H1 (cell line): ENCODE data around the gene SH3RF3. TPM values are rescaled to one million over a fixed set of nuclear protein-coding genes. Genes with fewer than 3 reads are reported as not detected.

ENCODE experiments used
- CTCF ChIA-PET: fragments of 300-600 bp; sonication (Branson Sonifier 250); formaldehyde crosslinking; loops from one replicate; lab custom pipeline; 2021; ENCODE audit not compliant: partially characterized antibody; lab: Charles Lee
- POLR2A ChIA-PET: fragments of 300-600 bp; sonication (Branson Sonifier 250); formaldehyde crosslinking; loops from one replicate; lab custom pipeline; 2021; ENCODE audit warnings: inconsistent platforms; ENCODE audit not compliant: partially characterized antibody; lab: Charles Lee
- DNase-seq, 2 experiments: peaks; one replicate each; pipeline versions ENCODE4 v3.0.0 to v3.0.0-alpha.2; 2010 to 2022; ENCODE audit warnings: low spot score in 2 of 2, low read depth in 1 of 2, mixed read lengths in 1 of 2
- FAIRE-seq: peaks from 2 replicates; lab custom pipeline; 2011; peaks lifted over from hg19 to GRCh38; lab: Jason Lieb, UNC
- H2AFZ ChIP-seq: 2 replicates; pipeline ENCODE4 v1.8.1; 2012; ENCODE audit warnings: low read length, inconsistent platforms
- H2AK5ac ChIP-seq: 2 replicates; pipeline ENCODE4 v1.6.1; 2013; ENCODE audit warnings: low read depth, low read length
- H2BK120ac ChIP-seq: replicated peaks from 2 replicates; pipeline ENCODE3; 2013; ENCODE audit warnings: low read depth, low read length, inconsistent platforms
- H2BK12ac ChIP-seq: 2 replicates; pipeline ENCODE4 v1.6.1; 2013; ENCODE audit warnings: low read depth, low read length
- H2BK15ac ChIP-seq: 2 replicates; pipeline ENCODE4 v1.6.1; 2013; ENCODE audit warnings: low read length
- H2BK20ac ChIP-seq: 2 replicates; pipeline ENCODE4 v1.6.1; 2013; ENCODE audit warnings: low read length
- H2BK5ac ChIP-seq: 2 replicates; pipeline ENCODE4 v1.6.1; 2013; ENCODE audit warnings: low read depth, low read length
- H3K14ac ChIP-seq: 2 replicates; pipeline ENCODE4 v1.6.1; 2013; ENCODE audit warnings: inconsistent platforms; ENCODE audit not compliant: insufficient read length
- H3K18ac ChIP-seq: 2 replicates; pipeline ENCODE4 v1.6.1; 2013; ENCODE audit warnings: low read length; ENCODE audit errors: extremely low read depth
- H3K23ac ChIP-seq: 2 replicates; pipeline ENCODE4 v1.6.1; 2013; ENCODE audit warnings: inconsistent platforms; ENCODE audit not compliant: insufficient read length
- H3K23me2 ChIP-seq: 2 replicates; pipeline ENCODE4 v1.6.1; 2013; ENCODE audit warnings: low read depth, low read length
- H3K27ac ChIP-seq: 2 replicates; pipeline ENCODE4 v1.6.1; 2011; ENCODE audit warnings: low read depth, low read length, inconsistent platforms
- H3K27me3 ChIP-seq, 4 experiments: replicated peaks in 1 of 4; 1 replicate in 1 of 4; 2 replicates in 3 of 4; pipeline versions ENCODE4 v1.6.1 to v1.8.1; 2011 to 2013; ENCODE audit warnings: low read length in 3 of 4, mild to moderate bottlenecking in 3 of 4, inconsistent platforms in 2 of 4, mixed read lengths in 2 of 4, moderate library complexity in 1 of 4; ENCODE audit not compliant: control insufficient read depth in 3 of 4, insufficient read depth in 3 of 4; ENCODE audit errors: extremely low read depth in 1 of 4
- H3K36me3 ChIP-seq, 4 experiments: 2 replicates each; pipeline versions ENCODE4 v1.6.1 to v1.8.1; 2011 to 2013; ENCODE audit warnings: mild to moderate bottlenecking in 4 of 4, low read length in 3 of 4, moderate library complexity in 2 of 4, control low read depth in 1 of 4, inconsistent platforms in 1 of 4; ENCODE audit not compliant: insufficient read depth in 4 of 4, control insufficient read depth in 2 of 4
- H3K4ac ChIP-seq: replicated peaks from 2 replicates; pipeline ENCODE3; 2013; ENCODE audit warnings: low read length, low read depth, mixed read lengths, inconsistent platforms; ENCODE audit not compliant: insufficient read length
- H3K4me1 ChIP-seq, 4 experiments: replicated peaks in 1 of 4; 1 replicate in 1 of 4; 2 replicates in 3 of 4; pipeline versions ENCODE4 v1.6.1 to v1.8.1; 2011 to 2013; ENCODE audit warnings: low read length in 3 of 4, inconsistent platforms in 2 of 4, mixed read lengths in 1 of 4; ENCODE audit not compliant: insufficient read depth in 4 of 4, control insufficient read depth in 3 of 4
- H3K4me2 ChIP-seq, 2 experiments: 2 replicates each; pipeline versions ENCODE4 v1.6.1 to v1.8.1; 2011 to 2013; ENCODE audit warnings: low read depth in 2 of 2, low read length in 2 of 2, control low read depth in 1 of 2, inconsistent platforms in 1 of 2, mild to moderate bottlenecking in 1 of 2; ENCODE audit not compliant: insufficient read depth in 1 of 2
- H3K4me3 ChIP-seq, 4 experiments: fragments of 200-600, 300-600 bp in 1 of 4; sonication (generic), shearing (Covaris generic), sonication (Bioruptor Twin) in 1 of 4; 2 replicates each; pipeline versions ENCODE4 v1.5.1 to v1.8.1; 2011 to 2016; ENCODE audit warnings: low read length in 4 of 4, low read depth in 3 of 4, control low read depth in 2 of 4, inconsistent platforms in 2 of 4, mild to moderate bottlenecking in 2 of 4, mixed read lengths in 1 of 4, moderate library complexity in 1 of 4; ENCODE audit not compliant: insufficient read depth in 2 of 4; ENCODE audit errors: extremely low read depth in 1 of 4
- H3K56ac ChIP-seq: replicated peaks from 2 replicates; pipeline ENCODE3; 2013; ENCODE audit warnings: low read depth, mild to moderate bottlenecking, mixed read lengths, low read length, inconsistent platforms; ENCODE audit not compliant: insufficient read length
- H3K79me1 ChIP-seq: 2 replicates; pipeline ENCODE4 v1.6.1; 2013; ENCODE audit warnings: low read depth, low read length, control low read depth
- H3K79me2 ChIP-seq, 2 experiments: 2 replicates each; pipeline versions ENCODE4 v1.6.1 to v1.8.1; 2012 to 2013; ENCODE audit warnings: low read length in 2 of 2, mild to moderate bottlenecking in 2 of 2, inconsistent platforms in 1 of 2; ENCODE audit not compliant: insufficient read depth in 2 of 2, control insufficient read depth in 1 of 2
- H3K9ac ChIP-seq, 4 experiments: replicated peaks in 1 of 4; 1 replicate in 1 of 4; 2 replicates in 3 of 4; pipeline versions ENCODE4 v1.6.1 to v1.8.1; 2011 to 2013; ENCODE audit warnings: low read depth in 3 of 4, low read length in 3 of 4, control low read depth in 2 of 4, mild to moderate bottlenecking in 2 of 4, moderate library complexity in 2 of 4, inconsistent platforms in 1 of 4; ENCODE audit errors: extremely low read depth in 1 of 4
- H3K9me3 ChIP-seq, 2 experiments: 2 replicates each; pipeline versions ENCODE4 v1.6.1 to v1.8.1; 2012 to 2013; ENCODE audit warnings: mild to moderate bottlenecking in 2 of 2, moderate library complexity in 2 of 2, control low read depth in 1 of 2, inconsistent platforms in 1 of 2, low read depth in 1 of 2, low read length in 1 of 2, mixed read lengths in 1 of 2; ENCODE audit not compliant: insufficient read depth in 2 of 2
- H4K20me1 ChIP-seq, 2 experiments: replicated peaks in 1 of 2; 2 replicates each; pipeline versions ENCODE3 to v1.8.1; 2011 to 2013; ENCODE audit warnings: inconsistent platforms in 2 of 2, low read length in 2 of 2, mild to moderate bottlenecking in 1 of 2; ENCODE audit not compliant: insufficient read depth in 2 of 2, control insufficient read depth in 1 of 2
- H4K5ac ChIP-seq: 2 replicates; pipeline ENCODE4 v1.6.1; 2013; ENCODE audit warnings: low read length, low read depth, mixed read lengths, inconsistent platforms; ENCODE audit not compliant: insufficient read length
- H4K8ac ChIP-seq: 2 replicates; pipeline ENCODE4 v1.8.0; 2013; ENCODE audit warnings: mild to moderate bottlenecking, moderate library complexity, low read length, inconsistent platforms; ENCODE audit not compliant: insufficient read depth; ENCODE audit errors: extremely low read depth
- H4K91ac ChIP-seq: replicated peaks from 2 replicates; pipeline ENCODE3; 2013; ENCODE audit warnings: low read length, mixed read lengths, inconsistent platforms; ENCODE audit not compliant: insufficient read length
- CBX8 ChIP-seq: fragments of 300-800, 300-1000 bp; sonication (generic); IDR thresholded peaks from 2 replicates; pipeline ENCODE4 v1.7.1; 2016; ENCODE audit warnings: low read depth, low read length, borderline replicate concordance
- CEBPB ChIP-seq: IDR thresholded peaks from 2 replicates; pipeline ENCODE4 v1.6.1; 2012; ENCODE audit warnings: low read depth, low read length
- CTBP2 ChIP-seq: IDR thresholded peaks from 2 replicates; pipeline ENCODE4 v1.7.0; 2011; ENCODE audit warnings: borderline replicate concordance, mild to moderate bottlenecking, moderate library complexity, mixed read lengths, low read length; ENCODE audit not compliant: insufficient read depth, insufficient read length
- RAD21 ChIP-seq, 2 experiments: IDR thresholded peaks in 1 of 2; conservative IDR thresholded peaks in 1 of 2; 2 replicates each; pipeline ENCODE4 v1.6.1; 2011; ENCODE audit warnings: low read depth in 2 of 2, low read length in 2 of 2, improper control_type of control experiment in 1 of 2, inconsistent platforms in 1 of 2, mild to moderate bottlenecking in 1 of 2, moderate library complexity in 1 of 2
- SUZ12 ChIP-seq: fragments of 200-600 bp; sonication (generic); IDR thresholded peaks from 2 replicates; pipeline ENCODE4 v1.6.1; 2012; ENCODE audit warnings: mild to moderate bottlenecking, inconsistent platforms, low read length, moderate library complexity, mixed read lengths
- WGBS, 2 experiments: shearing (Covaris generic) in 1 of 2; methylation state at CpG; one replicate each; pipeline versions ENCODE4 v1.1.6 to v1.1.7; 2013 to 2015; ENCODE audit warnings: low lambda C conversion rate in 2 of 2, mixed read lengths in 2 of 2, inconsistent platforms in 1 of 2, low coverage in 1 of 2, missing lambda C conversion rate in 1 of 2; ENCODE audit not compliant: insufficient replicate concordance in 2 of 2, insufficient coverage in 1 of 2, insufficient read length in 1 of 2; ENCODE audit errors: extremely low coverage in 1 of 2, missing lambda C conversion rate in 1 of 2; 5-methylcytosine and 5-hydroxymethylcytosine counted together
- polyA plus RNA-seq, 7 experiments: library from polyadenylated mRNA; depleted of rRNA in 3 of 7; stranded (reverse) in 5 of 7; unstranded in 2 of 7; fragments of >200 nt in 5 of 7; fragments of 200-250 nt in 2 of 7; gene quantifications; 1 replicate in 5 of 7; 2 replicates in 1 of 7; 4 replicates in 1 of 7; pipeline versions ENCODE4 v1.2.1 to v1.2.3, GENCODE V29; 2011 to 2013; ENCODE audit warnings: missing spikeins in 2 of 7, mixed read lengths in 2 of 7
- total RNA-seq: library from RNA; stranded (reverse); fragmentation: NEBNext Ultra II Directional; extraction: Animal tissue kit (Norgen Biotek cat#: 25700); gene quantifications from 2 replicates; pipeline ENCODE4 v1.2.1, GENCODE V29; 2021
- TF ChIP-seq, protein P1 (sequence below), 3 experiments: IDR thresholded peaks; 1 replicate in 2 of 3; 2 replicates in 1 of 3; pipeline versions ENCODE4 v1.5.1 to v1.6.1; 2011; ENCODE audit warnings: low read length in 3 of 3, mild to moderate bottlenecking in 3 of 3, inconsistent platforms in 2 of 3, low read depth in 1 of 3, moderate library complexity in 1 of 3; ENCODE audit not compliant: insufficient read depth in 1 of 3; ENCODE audit errors: control extremely low read depth in 1 of 3

The SH3RF3 gene
- total and polyA plus RNA-seq, 2 of the 8 experiments (the other 6 are each of a cell fraction or from before 2014, with no cell fraction given) = 0.11 to 0.65 TPM

DNA sequence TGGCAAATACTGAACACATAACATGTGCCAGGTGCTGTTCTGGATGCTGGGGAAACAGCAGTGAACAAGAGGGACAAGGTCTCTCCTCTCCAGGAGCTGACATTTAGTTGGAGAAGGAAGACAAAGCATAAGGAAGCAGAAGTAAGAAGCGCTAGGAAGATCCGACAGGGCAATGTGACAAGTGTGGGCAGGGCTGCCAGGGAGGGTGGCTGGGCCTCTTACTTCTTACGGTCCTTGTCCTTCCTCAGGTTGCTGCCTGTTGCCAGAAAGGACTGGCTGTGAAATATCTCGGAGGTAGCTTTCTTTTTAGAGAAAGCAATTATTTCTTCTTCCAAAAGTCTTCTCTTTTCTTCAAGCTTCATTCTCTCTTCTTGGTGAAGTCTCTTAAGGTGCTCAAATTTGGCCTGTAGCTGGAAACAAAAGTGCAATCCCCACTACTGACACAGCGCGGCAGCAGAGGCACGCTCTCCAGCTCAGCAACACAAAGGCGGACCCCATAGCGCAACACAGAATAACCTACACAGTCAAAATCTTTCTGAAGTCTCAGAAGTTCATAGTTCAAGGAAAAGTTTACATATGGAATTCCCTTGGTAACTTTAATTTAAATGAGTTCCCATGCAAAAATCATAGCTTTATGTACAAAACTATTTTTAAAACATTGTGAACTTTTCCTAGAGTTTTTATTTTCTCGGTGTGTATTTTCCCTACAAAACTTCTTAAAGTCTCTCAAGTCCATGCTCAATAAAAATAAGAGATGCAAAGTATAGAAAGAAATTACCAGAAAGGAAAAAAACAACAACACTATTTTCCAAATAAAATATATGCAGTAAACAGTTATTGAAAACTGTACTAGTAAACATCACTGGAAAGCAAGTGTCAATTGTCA, 417.1 kb downstream of the SH3RF3 start:
- TF ChIP-seq, protein P1, sequence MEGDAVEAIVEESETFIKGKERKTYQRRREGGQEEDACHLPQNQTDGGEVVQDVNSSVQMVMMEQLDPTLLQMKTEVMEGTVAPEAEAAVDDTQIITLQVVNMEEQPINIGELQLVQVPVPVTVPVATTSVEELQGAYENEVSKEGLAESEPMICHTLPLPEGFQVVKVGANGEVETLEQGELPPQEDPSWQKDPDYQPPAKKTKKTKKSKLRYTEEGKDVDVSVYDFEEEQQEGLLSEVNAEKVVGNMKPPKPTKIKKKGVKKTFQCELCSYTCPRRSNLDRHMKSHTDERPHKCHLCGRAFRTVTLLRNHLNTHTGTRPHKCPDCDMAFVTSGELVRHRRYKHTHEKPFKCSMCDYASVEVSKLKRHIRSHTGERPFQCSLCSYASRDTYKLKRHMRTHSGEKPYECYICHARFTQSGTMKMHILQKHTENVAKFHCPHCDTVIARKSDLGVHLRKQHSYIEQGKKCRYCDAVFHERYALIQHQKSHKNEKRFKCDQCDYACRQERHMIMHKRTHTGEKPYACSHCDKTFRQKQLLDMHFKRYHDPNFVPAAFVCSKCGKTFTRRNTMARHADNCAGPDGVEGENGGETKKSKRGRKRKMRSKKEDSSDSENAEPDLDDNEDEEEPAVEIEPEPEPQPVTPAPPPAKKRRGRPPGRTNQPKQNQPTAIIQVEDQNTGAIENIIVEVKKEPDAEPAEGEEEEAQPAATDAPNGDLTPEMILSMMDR (IDR thresholded peaks at IDR 0.05; ENCODE audit: control extremely low read depth in 1 of 3, insufficient read depth in 1 of 3, low read depth in 1 of 3, low read length in 3 of 3) = peak; percentile 82 to 90 (median 87)
- TF ChIP-seq SUZ12 (no peak), RAD21 (IDR thresholded peaks at IDR 0.05 in 1 of 2, conservative IDR thresholded peaks at IDR 0.05 in 1 of 2; ENCODE audit: low read depth in 2 of 2, low read length in 2 of 2) (peak; percentile 92), CTBP2 (no peak), CEBPB (0 out of 2 replicates have a peak, but pooled peaks have one; percentile 9), CBX8 (no peak)
- Histone ChIP-seq H3K36me3 (no peaks in the 10 kb centered on the region), H3K23me2 (no peaks in the 10 kb centered on the region), H2BK5ac (no peak overlapping the region), H3K4me1 (no peaks in the 10 kb centered on the region), H3K79me1 (no peaks in the 10 kb centered on the region), H3K4me3 (no peak overlapping the region), H4K5ac (no peak overlapping the region), H3K23ac (no peak overlapping the region), H3K56ac (no peak overlapping the region), H2BK120ac (no peak overlapping the region), H3K9ac (no peak overlapping the region), H3K18ac (no peak overlapping the region), H3K4me2 (no peak overlapping the region), H2BK12ac (no peak overlapping the region), H3K79me2 (no peaks in the 10 kb centered on the region), H2AFZ (no peak overlapping the region), H3K9me3 (no peaks in the 10 kb centered on the region), H2BK15ac (no peak overlapping the region), H3K14ac (no peak overlapping the region), H3K4ac (no peak overlapping the region), H3K27me3 (no peaks in the 10 kb centered on the region), H2BK20ac (no peak overlapping the region), H4K8ac (no peak overlapping the region), H2AK5ac (no peak overlapping the region), H4K91ac (no peak overlapping the region), H3K27ac (no peak overlapping the region), H4K20me1 (peaks cover 0 to 5% of the 10 kb centered on the region in 2 experiments)
- ChIA-PET CTCF (interaction anchor here (0.6 to 6.7 kb wide), 46 partner anchors 8 to 1269 kb away, joined by 3 to 67 read pairs (median 6); partner anchors contain the start of genes SEPTIN10 and SOWAHC), POLR2A (interaction anchor here (0.9 kb wide), 2 partner anchors 21 to 69 kb away, joined by 3 to 4 read pairs; no protein-coding TSS in a partner anchor)
- FAIRE-seq = no peak
- DNase-seq = peak; percentile 29 to 81
- 43% methylated on average over 10 of the region's 10 CpGs; no CpG with 5 or more reads in 1 of the 2 experiments for WGBS, 2 experiments
